ENCODE data around the gene IGSF9B.

GRCh38 chr11:133943950-133944698, 12.6 kb downstream of the IGSF9B start:
- TF ChIP-seq EZH2phosphoT487 (IDR thresholded peaks at IDR 0.05; ENCODE audit: low read depth, severe bottlenecking, unreplicated experiment) (no peak), CTCF (IDR thresholded peaks at IDR 0.05; ENCODE audit: poor library complexity) (no peak), EZH2 (IDR thresholded peaks at IDR 0.05; ENCODE audit: borderline replicate concordance) (no peak)
